ENCODE results near the gene STAT3. TPM values are rescaled to one million over a fixed set of nuclear protein-coding genes. Genes with fewer than 3 reads are reported as not detected.

Gene STAT3
- total RNA-seq, 2 experiments from 2014 or later: 130 to 135 TPM

GRCh38 chr17:42283241-42284023 lies 104.8 kb downstream of the STAT3 start:
- DNase-seq: no peak
- H3K4me3 Mint-ChIP-seq: no peak overlapping the region
- CTCF ChIA-PET: no interaction called here

GRCh38 chr17:42282478-42283080 lies 105.7 kb downstream of the STAT3 start:
- Mint-ChIP-seq H3K4me1 (peaks cover 27% of the 10 kb centered on the region), H3K27ac (no peak overlapping the region), H3K36me3 (ENCODE audit: low read depth) (peaks cover 4% of the 10 kb centered on the region), H3K27me3 (no peaks in the 10 kb centered on the region), H3K4me3 (no peak overlapping the region), H3K9me3 (no peaks in the 10 kb centered on the region)
- CTCF ChIA-PET: no interaction called here
- DNase-seq: no peak
- POLR2A ChIA-PET: interaction anchor here (1.2 to 11.7 kb wide), 2 partner anchors 8 to 30 kb away, joined by 3 to 193 read pairs; partner anchors contain the start of gene STAT5B

More at GRCh38 chr17:42283241-42284023, 104.8 kb downstream of the STAT3 start:
- peaks cover 4% of the 10 kb centered on the region for H3K36me3 Mint-ChIP-seq (ENCODE audit: low read depth)
- no peaks in the 10 kb centered on the region for H3K9me3 Mint-ChIP-seq
- no peaks in the 10 kb centered on the region for H3K27me3 Mint-ChIP-seq
- H3K27ac Mint-ChIP-seq: no peak overlapping the region
- H3K4me1 Mint-ChIP-seq: peaks cover 27% of the 10 kb centered on the region
- POLR2A ChIA-PET: interaction anchor here (11.7 kb wide), 1 partner anchor 9 kb away, joined by 193 read pairs; the partner anchor contains the start of gene STAT5B

- H3K4me1 Mint-ChIP-seq: peaks cover 25% of the 10 kb centered on the region
- H3K4me3 Mint-ChIP-seq: no peak overlapping the region
- H3K9me3 Mint-ChIP-seq: no peaks in the 10 kb centered on the region
- DNase-seq: peak; percentile 4
- CTCF ChIA-PET: no interaction called here
- POLR2A ChIA-PET: interaction anchor here (1.2 to 11.7 kb wide), 2 partner anchors 7 to 31 kb away, joined by 3 to 193 read pairs; partner anchors contain the start of gene STAT5B
- H3K27me3 Mint-ChIP-seq: no peaks in the 10 kb centered on the region
- H3K36me3 Mint-ChIP-seq (ENCODE audit: low read depth): peaks cover 6% of the 10 kb centered on the region
- no peak overlapping the region for H3K27ac Mint-ChIP-seq
Observed at GRCh38 chr17:42281571-42282096, 106.6 kb downstream of the STAT3 start.

GRCh38 chr17:42279776-42280630 lies 108.2 kb downstream of the STAT3 start:
- Mint-ChIP-seq H3K9me3 (no peaks in the 10 kb centered on the region), H3K4me3 (no peak overlapping the region), H3K27ac (no peak overlapping the region), H3K27me3 (no peaks in the 10 kb centered on the region), H3K4me1 (peaks cover 17% of the 10 kb centered on the region), H3K36me3 (ENCODE audit: low read depth) (peaks cover 12% of the 10 kb centered on the region)
- POLR2A ChIA-PET: interaction anchor here (0.6 to 13.0 kb wide), 3 partner anchors 7 to 30 kb away, joined by 3 to 245 read pairs (median 193); partner anchors contain the start of gene STAT5A
- CTCF ChIA-PET: no interaction called here
- DNase-seq: peak; percentile 14

- H3K9me3 Mint-ChIP-seq: no peaks in the 10 kb centered on the region
- CTCF ChIA-PET: interaction anchor here (0.9 to 3.8 kb wide), 5 partner anchors 11 to 96 kb away, joined by 3 to 18 read pairs (median 5); partner anchors contain the start of genes KCNH4 and STAT5A
- H3K36me3 Mint-ChIP-seq (ENCODE audit: low read depth): peaks cover 16% of the 10 kb centered on the region
- POLR2A ChIA-PET: interaction anchor here (0.8 to 13.0 kb wide), 10 partner anchors 9 to 124 kb away, joined by 3 to 245 read pairs (median 4); partner anchors contain the start of genes STAT3 and STAT5A
- peaks cover 31% of the 10 kb centered on the region for H3K4me1 Mint-ChIP-seq
- peak overlapping the region; percentile 69 for H3K27ac Mint-ChIP-seq
- H3K4me3 Mint-ChIP-seq: peak overlapping the region; percentile 76
- H3K27me3 Mint-ChIP-seq: no peaks in the 10 kb centered on the region
- DNase-seq: peak; percentile 17
Observed at GRCh38 chr17:42277342-42277712, 110.9 kb downstream of the STAT3 start.

- DNase-seq: peak; percentile 41
- Mint-ChIP-seq H3K4me3 (peak overlapping the region; percentile 76), H3K27me3 (no peaks in the 10 kb centered on the region), H3K4me1 (peaks cover 36% of the 10 kb centered on the region), H3K9me3 (no peaks in the 10 kb centered on the region), H3K36me3 (ENCODE audit: low read depth) (peaks cover 16% of the 10 kb centered on the region), H3K27ac (peak overlapping the region; percentile 69)
- ChIA-PET CTCF (interaction anchor here (0.9 to 3.8 kb wide), 5 partner anchors 11 to 96 kb away, joined by 3 to 18 read pairs (median 5); partner anchors contain the start of genes KCNH4 and STAT5A), POLR2A (interaction anchor here (0.8 to 13.0 kb wide), 12 partner anchors 9 to 310 kb away, joined by 3 to 245 read pairs (median 4); partner anchors contain the start of genes CNP, STAT3 and STAT5A)
Observed at GRCh38 chr17:42276609-42277341, 111.5 kb downstream of the STAT3 start.

GRCh38 chr17:42276359-42276608 lies 112.0 kb downstream of the STAT3 start, which contains the start of gene STAT5B:
STAT5B (minus strand) TSS chr17:42276391; CDS start chr17:42232127, 44,264 bp downstream.
- peak within 1 kb of the TSS; percentile 83 for H3K27ac Mint-ChIP-seq
- peaks cover 41% of the 10 kb centered on the region for H3K4me1 Mint-ChIP-seq
- ChIA-PET POLR2A (interaction anchor here (1.0 to 13.0 kb wide), 13 partner anchors 9 to 332 kb away, joined by 3 to 245 read pairs (median 4); partner anchors contain the start of genes CNP, STAT3 and STAT5A), CTCF (interaction anchor here (1.4 to 3.8 kb wide), 3 partner anchors 27 to 54 kb away, joined by 5 to 18 read pairs (median 17); no protein-coding TSS in a partner anchor)
- peak within 1 kb of the TSS; percentile 88 for H3K4me3 Mint-ChIP-seq
- peak; percentile 79 for DNase-seq
- no peaks in the 10 kb centered on the region for H3K9me3 Mint-ChIP-seq
- H3K36me3 Mint-ChIP-seq (ENCODE audit: low read depth): peaks cover 16% of the 10 kb centered on the region
- H3K27me3 Mint-ChIP-seq: no peaks in the 10 kb centered on the region

GRCh38 chr17:42275527-42276358 lies 112.5 kb downstream of the STAT3 start:
- Mint-ChIP-seq H3K9me3 (no peaks in the 10 kb centered on the region), H3K36me3 (ENCODE audit: low read depth) (peaks cover 18% of the 10 kb centered on the region), H3K4me3 (peak overlapping the region; percentile 88), H3K27me3 (no peaks in the 10 kb centered on the region), H3K4me1 (peaks cover 46% of the 10 kb centered on the region), H3K27ac (peak overlapping the region; percentile 83)
- POLR2A ChIA-PET: interaction anchor here (0.9 to 13.0 kb wide), 15 partner anchors 10 to 332 kb away, joined by 3 to 245 read pairs (median 4); partner anchors contain the start of genes CNP, DNAJC7, GHDC and NAGLU
- peak; percentile 37 for DNase-seq
- CTCF ChIA-PET: interaction anchor here (0.7 to 3.8 kb wide), 3 partner anchors 27 to 109 kb away, joined by 6 to 18 read pairs (median 17); no protein-coding TSS in a partner anchor

GRCh38 chr17:42274812-42275526 lies 113.3 kb downstream of the STAT3 start:
- Mint-ChIP-seq H3K9me3 (no peaks in the 10 kb centered on the region), H3K27me3 (no peaks in the 10 kb centered on the region), H3K36me3 (ENCODE audit: low read depth) (peaks cover 21% of the 10 kb centered on the region), H3K27ac (peak overlapping the region; percentile 83), H3K4me1 (peaks cover 53% of the 10 kb centered on the region), H3K4me3 (peak overlapping the region; percentile 88)
- CTCF ChIA-PET: interaction anchor here (0.6 to 3.8 kb wide), 3 partner anchors 26 to 52 kb away, joined by 3 to 18 read pairs (median 17); no protein-coding TSS in a partner anchor
- POLR2A ChIA-PET: interaction anchor here (0.9 to 13.0 kb wide), 15 partner anchors 9 to 333 kb away, joined by 3 to 245 read pairs (median 4); partner anchors contain the start of genes CNP, DHX58, DNAJC7 and GHDC
- peak; percentile 15 for DNase-seq

- no peaks in the 10 kb centered on the region for H3K9me3 Mint-ChIP-seq
- H3K36me3 Mint-ChIP-seq (ENCODE audit: low read depth): peaks cover 26% of the 10 kb centered on the region
- ChIA-PET POLR2A (interaction anchor here (1.0 to 13.0 kb wide), 10 partner anchors 8 to 307 kb away, joined by 3 to 245 read pairs (median 8); partner anchors contain the start of genes CNP, DHX58, DNAJC7 and GHDC), CTCF (interaction anchor here (0.6 to 3.8 kb wide), 3 partner anchors 25 to 51 kb away, joined by 3 to 18 read pairs (median 17); no protein-coding TSS in a partner anchor)
- H3K27me3 Mint-ChIP-seq: no peaks in the 10 kb centered on the region
- H3K27ac Mint-ChIP-seq: peak overlapping the region; percentile 83
- no peak for DNase-seq
- H3K4me3 Mint-ChIP-seq: peak overlapping the region; percentile 88
- peaks cover 61% of the 10 kb centered on the region for H3K4me1 Mint-ChIP-seq
Observed at GRCh38 chr17:42274253-42274542, 114.0 kb downstream of the STAT3 start.

All from activated CD4-positive, alpha-beta memory T cell treated with anti-CD3 and anti-CD28 coated beads, Interleukin-2, amount 10 ng/mL, durations not matched to agents 7 days and 5 days (primary cell).